ENCODE data around the gene NMS.
"Not testable (repeated sequence)": the region's sequence is repeated elsewhere in the genome, so short reads cannot be mapped to it uniquely, and the experiment has no call there.

Gene NMS, protein sequence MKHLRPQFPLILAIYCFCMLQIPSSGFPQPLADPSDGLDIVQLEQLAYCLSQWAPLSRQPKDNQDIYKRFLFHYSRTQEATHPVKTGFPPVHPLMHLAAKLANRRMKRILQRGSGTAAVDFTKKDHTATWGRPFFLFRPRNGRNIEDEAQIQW

DNA sequence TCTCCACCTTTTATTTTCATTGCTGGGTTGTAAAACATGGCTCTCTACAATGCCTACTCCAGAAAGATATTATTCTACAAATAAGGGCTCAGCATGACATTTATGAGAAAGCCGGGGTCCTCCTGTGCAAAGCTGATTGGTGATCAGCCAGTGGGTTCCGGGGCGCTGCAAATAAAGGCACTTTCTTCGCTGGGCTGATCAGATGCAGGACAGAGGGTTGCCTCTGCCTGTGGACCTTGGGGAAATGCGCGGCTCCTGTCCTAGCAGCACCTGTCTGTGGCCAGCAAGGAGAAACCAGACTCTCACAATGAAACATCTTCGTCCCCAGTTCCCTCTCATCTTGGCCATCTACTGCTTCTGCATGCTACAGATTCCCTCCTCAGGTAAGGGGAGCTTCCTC is at the start of gene NMS:
NMS (plus strand) TSS at position 301 of the 400 bp plus-strand sequence; CDS start at position 308, 7 bp downstream.
- DNase-seq (ENCODE audit: low read depth in 2 of 2) = no peak

DNA sequence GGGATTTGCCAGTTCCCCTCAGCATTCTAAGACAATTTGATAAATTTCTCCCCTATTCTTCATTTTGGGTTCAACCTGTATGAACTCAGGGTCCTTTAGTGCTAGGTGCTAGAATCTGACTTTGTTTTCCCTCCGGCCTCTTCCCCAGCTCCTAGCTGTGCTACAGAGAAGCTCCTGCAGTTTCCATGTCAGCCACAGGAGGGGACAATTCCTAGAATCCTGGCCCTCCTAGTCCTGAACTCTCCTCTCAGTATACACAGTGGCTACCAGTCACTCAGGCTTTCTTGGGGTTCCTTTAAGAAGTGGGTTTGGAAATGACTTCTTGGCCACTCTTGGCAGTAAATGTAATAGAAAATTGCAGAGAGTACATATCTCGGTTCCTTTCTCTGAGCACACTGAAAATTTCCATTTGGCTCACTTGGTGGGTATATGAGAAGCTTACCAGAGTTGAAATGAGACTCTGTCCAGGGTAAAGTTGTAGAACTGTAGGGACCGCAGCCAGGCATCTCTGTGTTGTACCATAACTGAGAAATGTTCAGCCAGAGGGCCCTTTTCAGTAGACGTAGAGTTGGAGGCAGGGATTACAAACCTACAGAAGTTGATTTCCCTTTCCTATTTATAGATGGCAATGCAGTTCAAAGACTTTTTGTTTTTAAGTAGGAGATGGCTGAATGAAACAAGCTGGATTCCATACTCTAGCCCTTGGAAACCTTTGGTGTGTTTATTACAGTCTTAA is 47.8 kb upstream of the NMS start:
- DNase-seq (ENCODE audit: low read depth in 2 of 2) = no peak

DNA sequence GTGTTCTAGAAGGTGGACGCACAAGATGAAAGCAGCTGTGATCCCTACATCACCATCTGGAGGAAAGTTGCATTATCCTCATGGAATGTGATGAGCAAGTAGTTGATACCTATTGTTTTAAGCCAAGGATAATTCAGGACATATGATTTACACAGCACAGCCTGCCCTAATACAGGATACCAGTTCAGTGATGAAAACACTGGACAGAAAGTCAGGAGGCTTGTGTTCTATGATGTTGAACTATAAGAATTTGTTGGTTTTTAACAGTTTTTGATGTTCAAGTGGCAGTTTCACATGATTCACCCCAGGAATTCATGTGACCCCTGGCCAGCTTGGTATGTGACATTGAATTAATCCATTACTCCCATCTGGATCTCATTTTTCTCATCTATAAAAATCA is 46.7 kb upstream of the NMS start:
- no peak for DNase-seq (ENCODE audit: low read depth in 2 of 2)

DNA sequence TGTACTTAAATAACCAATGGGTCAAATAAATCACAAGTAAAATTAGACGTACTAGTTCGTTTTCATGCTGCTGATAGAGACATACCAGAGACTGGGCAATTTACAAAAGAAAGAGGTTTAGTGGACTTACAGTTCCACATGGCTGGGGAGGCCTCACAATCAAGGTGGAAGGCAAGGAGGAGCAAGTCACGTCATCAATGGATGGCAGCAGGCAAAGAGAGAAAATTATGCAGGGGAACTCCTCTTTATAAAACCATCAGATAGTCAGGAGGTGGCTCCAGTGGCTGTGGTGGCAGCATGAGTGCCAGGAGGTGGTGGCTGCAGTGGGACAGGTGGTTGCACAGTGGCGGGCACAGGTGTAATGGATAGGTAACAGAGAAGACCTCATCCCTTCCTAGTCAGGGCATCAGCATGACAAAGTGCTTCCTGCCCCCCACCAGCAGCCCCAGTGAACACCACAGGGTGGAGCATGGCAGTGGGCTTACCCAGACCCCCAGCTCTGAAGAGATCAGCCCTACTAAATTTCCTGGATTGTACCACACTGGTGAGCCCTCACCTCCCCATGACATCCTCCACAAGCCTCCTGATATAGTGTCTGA is 45.9 kb upstream of the NMS start:
- no peak for DNase-seq (ENCODE audit: low read depth in 2 of 2)

DNA sequence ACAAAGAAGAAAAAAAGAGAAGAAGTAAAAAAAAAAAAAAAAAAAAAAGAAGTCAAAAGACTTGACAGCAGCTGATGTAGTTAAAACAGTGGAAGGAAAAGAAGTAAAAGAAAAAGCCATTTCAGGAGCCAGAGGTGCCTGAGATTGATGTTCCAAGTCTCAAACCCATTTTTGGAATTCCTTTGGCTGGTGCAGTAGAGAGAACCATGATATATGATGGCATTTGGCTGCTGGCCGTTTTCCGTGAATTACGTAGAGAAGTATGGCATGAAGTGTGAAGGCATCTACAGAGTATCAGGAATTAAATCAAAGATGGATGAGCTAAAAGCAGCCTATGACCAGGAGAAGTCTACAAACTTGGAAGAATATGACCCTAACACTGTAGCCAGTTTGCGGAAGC is 45.2 kb upstream of the NMS start:
- no peak for DNase-seq (ENCODE audit: low read depth in 2 of 2)

DNA sequence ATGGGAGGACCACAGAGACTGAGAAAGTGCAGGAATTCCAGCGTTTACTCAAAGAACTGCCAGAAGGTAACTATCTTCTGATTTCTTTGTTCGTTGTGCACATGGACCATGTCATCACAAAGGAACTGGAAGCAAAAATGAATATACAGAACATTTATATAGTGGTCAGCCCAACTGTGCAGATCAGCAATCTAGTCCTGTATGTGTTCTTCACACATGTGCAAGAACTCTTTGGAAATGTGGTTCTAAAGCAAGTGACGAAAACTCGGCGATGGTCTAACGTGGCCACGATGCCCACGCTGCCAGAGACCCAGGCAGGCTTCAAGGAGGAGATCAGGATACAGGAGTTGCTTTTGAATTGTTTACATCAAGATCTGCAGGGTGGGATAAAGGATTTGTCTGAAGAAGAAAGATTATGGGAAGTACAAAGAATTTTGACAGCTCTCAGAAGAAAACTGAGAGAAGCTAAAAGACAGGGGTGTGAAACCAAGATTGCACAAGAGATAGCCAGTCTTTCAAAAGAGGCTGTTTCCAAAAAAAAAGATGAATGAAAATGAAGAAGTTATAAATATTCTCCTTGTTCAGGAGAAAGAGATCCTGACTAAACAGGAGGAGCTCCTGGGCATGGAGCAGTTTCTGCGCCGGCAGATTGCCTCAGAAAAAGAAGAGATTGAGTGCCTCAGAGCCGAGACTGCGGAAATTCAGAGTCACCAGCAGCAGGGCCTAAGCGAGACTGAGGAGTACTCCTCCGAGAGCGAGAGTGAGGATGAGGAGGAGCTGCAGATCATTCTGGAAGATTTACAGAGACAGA is 44.5 kb upstream of the NMS start:
- DNase-seq (ENCODE audit: low read depth in 2 of 2) = no peak

DNA sequence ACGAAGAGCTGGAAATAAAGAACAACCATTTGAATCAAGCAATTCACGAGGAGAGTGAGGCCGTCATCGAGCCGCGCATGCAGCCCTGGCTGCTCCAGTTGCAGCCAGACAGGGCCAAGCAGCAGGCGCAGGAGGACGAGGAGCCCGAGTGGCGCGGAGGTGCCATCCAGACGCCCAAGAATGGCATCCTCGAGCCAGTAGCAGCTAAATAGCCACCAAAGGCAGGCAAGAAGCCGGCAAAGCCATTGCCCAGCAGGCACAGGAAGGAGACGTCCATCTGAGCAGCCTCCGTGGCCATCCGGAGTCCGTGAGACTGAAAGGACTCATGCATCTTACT is 43.9 kb upstream of the NMS start:
- no peak for DNase-seq (ENCODE audit: low read depth in 2 of 2)

DNA sequence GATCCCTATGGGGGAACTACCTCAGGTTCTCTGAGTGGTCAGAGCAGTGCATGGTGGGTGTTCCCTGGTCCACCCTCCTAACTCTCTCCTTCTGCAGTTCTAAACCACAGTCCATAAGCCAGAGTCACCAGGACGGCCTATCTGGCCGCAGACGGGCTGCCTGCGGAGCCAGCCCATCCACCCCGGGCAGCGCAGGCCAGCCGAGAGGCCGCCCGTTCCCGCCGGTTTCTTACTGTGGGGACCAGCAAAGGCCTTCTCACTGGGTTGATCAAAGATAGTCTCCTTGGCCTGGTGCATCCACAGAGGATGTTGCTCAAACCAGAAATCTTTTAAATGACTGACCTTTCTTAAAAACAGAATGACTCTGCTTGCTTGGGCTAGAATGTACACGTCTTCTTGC is 43.2 kb upstream of the NMS start:
- DNase-seq (ENCODE audit: low read depth in 2 of 2) = no peak

DNA sequence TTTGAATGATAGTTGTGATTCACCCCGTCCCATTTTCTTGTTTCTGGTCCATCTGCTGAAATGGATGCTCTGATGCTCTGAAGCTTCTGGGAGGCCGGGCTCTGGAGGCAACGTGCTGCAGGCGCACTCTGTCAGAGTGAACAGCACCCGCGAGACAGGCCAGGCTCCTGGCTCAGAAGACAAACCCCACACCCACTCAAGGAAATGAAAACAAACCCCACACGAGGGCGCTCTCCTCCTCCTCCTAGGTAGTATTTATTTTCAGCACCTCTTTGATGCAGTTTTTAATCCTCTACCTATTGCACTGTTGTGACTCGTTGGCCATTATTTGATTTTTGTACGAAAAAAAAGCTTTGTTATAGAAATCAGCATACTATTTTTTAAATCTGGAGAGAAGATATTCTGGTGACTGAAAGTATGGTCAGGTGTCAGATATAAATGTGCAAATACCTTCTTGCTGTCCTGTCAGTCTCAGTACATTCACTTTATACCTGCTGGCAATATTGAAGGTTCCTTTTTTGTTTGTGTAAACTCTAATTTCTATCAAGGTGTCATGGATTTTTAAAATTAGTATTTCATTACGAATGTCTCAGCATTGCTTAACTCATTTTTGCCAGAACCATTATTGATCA is 42.5 kb upstream of the NMS start:
- DNase-seq (ENCODE audit: low read depth in 2 of 2) = peak; percentile 28 to 45

DNA sequence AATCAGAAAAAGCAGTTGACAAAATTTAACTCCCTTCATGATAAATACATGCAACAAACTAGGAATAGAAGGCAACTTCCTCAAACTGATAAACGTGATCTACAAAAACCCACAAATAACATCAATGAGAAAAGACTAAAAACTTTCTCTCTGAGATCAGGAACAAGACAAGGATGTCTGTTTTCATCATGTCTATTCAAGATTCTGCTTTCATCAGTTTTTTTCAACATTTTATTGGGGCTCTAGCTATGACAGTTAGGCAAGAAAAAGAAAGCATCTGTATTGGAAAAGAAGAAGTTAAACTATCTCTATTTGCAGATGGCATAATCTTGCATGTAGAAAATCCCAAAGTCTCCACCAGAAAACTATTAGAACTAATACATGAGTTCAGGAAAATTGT is 40.6 kb upstream of the NMS start:
- no peak for DNase-seq (ENCODE audit: low read depth in 2 of 2)

DNA sequence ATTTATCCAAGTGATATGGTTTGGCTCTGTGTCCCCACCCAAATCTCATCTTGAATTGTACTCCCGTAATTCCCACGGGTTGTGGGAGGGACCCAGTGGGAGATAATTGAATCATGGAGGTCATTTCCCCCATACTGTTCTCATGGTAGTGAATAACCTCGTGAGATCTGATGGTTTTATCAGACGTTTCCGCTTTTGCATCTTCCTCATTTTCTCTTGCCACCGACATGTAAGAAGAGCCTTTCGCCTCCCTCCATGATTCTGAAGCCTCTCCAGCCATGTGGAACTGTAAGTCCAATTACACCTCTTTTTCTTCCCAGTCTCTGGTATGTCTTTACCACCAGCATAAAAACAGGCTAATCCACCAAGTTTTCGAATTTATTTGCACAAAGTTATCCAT is 32.5 kb upstream of the NMS start:
- DNase-seq (ENCODE audit: low read depth in 2 of 2) = no peak

DNA sequence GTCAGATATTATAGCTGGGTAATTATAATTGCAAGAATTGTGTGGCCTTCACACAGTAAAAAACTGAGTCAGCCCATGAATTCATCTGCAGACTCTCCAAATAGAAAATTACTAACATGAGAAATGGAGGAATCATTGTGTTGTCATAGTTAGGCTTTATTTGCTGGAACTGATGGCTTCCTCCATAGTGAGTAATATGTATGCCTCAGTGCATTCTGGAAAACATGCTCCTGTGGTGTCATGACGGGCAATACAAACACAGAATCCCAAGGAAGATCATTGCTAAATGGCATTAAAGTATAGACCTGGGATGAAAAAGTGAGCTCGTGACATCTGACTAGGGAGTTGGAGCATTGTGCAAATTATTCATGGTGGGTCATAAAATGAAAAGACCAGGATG is 23.6 kb upstream of the NMS start:
- DNase-seq (ENCODE audit: low read depth in 2 of 2) = no peak

DNA sequence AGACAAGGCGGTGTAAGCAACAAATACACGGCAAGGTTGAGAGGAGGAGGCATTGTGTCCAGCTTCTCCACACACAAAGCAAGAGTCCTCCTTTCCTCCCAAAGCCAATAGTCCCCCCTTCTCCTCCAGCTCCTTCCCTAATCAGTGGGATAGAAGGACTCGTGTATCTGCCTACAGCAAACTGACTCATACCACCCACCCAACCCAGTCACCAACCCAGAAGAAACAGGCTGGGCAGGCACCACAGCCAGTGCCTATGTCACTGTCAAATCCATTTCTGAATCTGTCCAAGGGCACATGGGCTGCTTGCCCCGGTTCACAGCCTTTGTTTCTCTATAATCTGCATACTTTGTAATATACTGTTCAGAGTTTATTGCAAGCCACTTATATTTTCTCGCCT is 19.2 kb upstream of the NMS start:
- DNase-seq (ENCODE audit: low read depth in 2 of 2) = no peak

DNA sequence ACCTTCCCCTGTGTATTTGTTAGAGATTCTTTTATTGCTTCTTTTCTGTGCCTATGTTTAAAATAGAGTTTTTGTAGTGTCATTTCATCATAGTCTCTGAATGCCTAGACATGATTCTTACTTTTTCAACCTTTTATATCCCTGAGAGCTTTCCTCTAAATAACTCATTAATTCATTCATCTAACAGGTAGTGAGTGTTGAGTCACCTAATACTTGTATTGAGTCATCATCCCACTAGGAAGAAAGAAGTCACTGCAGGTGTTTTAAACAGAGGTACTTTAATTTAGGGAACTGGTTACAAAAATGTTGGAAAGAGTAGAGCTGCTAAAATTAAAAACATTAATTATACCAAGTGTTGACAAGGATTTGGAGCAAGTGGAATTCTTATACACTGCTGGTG is 18.5 kb upstream of the NMS start:
- no peak for DNase-seq (ENCODE audit: low read depth in 2 of 2)

DNA sequence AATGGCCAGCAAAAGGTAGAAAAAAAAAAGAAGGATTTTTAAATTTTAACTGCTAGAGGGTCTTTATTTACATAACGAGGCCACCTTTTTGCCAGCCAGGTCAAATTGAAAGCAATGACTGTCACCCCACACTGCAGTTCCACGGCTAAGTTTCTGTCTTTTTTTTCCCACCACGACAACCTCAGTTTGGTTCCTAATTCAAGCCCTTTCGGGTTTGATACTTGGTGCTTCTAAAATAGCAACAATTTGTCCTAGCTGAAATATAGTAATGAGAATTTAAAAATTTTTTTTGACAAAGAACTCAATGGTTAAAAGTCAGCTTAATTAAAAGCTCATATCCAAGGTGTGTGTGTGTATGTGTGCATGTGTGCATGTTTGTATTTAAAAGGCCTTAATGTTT is 16.4 kb upstream of the NMS start:
- no peak for DNase-seq (ENCODE audit: low read depth in 2 of 2)

DNA sequence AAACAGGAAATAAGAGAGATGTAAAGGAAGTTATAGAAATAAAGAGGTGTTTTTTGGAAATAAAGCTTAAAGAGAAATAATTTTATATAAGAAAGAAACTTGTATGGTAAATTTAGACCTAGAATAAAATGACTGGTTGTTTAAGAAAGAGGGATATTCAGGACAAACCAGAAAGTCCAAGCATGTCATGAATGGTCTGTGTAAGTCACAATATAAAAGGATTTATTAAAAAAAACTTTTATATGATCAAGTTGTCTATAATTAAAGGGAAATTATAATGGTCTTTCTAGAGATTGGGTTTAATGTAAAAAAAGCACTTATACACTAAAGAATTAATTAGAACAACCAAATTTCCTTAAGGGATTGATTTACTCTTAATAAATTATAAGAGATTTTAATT is 13.9 kb upstream of the NMS start:
- not testable (repeated sequence) for DNase-seq (ENCODE audit: low read depth in 2 of 2)

DNA sequence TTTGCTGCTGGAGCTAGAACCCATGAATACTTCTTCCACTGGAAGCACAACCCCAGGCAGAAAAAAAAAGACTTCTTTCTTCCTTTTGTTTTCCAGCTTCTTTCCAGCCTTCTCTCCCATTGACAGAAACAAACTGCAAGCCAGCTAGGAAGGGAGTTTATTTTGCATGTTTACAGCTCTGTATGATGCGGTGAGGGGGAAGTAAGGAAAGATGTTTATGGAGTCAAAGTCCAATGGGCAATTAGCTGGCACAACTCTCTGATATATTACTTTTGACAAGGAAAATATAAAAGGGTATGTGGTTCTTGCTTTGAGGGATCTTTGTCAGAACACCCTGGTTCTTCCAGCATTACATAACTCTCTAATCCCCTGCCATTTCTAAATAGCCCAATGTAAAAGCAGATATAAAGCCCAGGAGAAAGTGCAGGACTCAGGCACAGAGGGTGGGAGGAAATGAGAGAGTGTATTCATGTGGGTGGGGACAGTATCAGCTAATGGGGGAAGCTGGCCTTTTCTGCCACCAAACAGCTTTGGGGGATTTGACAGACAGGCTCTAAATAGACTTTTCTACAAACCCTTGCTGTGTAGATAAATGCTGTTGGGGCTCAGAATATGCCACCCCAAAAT is 9.3 kb upstream of the NMS start:
- no peak for DNase-seq (ENCODE audit: low read depth in 2 of 2)

DNA sequence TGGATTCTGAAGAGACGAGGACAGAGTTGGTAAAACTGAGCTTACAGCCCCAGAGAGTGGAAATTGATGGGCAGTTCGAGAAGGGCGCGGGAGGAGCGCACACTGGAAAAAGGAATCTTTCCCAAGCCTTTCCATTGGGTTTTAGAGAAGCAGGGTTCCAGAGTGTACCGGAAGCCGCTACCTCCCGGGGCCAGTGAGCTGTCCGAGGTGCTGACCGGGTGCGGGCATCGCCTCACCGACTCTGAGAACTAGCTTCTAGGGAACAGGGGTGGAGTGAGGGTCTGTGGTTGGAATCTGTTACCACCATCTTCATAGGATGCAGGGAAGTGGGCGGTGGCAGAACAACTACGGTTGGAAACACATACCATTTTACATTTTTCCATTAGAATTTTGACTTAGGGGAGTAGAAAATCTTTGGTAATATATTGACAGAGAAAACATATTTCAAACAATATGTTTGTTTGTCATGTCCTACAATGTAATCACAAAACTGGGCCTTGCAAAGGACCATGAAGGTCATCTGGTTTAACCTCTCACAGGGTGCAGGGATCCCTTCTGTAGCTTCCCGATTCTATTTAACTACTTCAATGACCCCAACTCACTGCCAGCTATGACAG is 724 bp downstream of the NMS start:
- DNase-seq (ENCODE audit: low read depth in 2 of 2) = no peak

DNA sequence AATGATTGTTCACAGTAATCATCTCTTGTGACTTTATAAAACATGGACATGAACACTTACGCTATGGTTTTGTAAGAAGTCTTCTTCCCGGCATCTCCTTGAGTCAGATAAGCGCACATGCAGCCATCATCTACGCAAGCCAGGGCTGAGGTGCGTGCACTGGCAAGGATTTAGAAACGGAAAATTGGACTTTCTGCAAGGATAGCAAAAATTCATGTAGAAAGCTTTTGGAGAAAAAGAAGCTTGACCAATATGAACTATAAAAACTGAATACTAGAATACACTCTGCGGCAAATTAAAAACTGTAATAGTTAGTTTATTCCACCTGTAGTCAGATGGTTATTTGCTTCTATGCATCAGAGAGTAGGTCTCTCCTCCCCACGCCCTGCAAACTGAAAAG is 6.3 kb downstream of the NMS start:
- DNase-seq (ENCODE audit: low read depth in 2 of 2) = no peak

DNA sequence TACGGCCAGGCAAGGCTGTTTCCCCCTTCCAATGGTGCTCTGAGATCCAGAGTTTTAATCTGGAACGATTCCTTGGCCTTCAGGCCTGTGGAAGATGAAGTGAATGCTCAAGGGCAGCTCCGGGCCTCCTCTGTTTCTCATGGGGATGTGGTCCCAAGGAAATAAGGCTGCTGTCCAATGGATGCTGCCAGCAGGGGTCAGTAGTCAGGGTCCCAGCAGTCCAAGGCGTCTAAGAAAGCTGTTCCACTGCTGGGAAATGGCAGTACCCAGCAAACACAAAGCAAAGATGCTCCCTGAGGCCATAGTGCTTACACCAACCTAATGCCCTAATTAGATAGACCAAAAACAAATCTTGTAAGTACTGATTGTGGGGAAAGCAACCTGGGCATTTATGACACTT is 12.5 kb downstream of the NMS start:
- DNase-seq (ENCODE audit: low read depth in 2 of 2) = no peak

DNA sequence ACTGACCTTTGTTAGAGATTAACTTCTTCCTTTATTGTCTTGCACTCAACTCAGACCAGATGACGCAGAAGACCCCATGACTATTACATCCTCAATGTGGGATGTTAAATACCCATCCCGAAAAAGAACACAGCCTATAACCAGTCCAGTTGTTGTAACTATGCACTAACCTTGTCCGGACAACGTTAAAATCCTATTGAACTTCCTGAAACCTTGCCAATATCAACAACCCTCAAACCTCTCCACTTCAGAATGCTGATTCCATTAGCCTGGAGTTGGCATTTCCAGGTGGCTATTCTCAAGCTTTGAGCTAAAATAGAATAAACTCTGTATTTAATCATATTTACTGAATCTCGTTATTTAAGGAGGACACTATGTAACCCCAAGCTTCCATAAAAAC is 13.6 kb downstream of the NMS start:
- DNase-seq (ENCODE audit: low read depth in 2 of 2) = no peak

All from activated CD8-positive, alpha-beta memory T cell treated with anti-CD3 and anti-CD28 coated beads for 4 hours (primary cell).